ENCODE data around the gene PLCE1.
"Not testable (repeated sequence)": the region's sequence is repeated elsewhere in the genome, so short reads cannot be mapped to it uniquely, and the experiment has no call there.

Gene PLCE1

DNA sequence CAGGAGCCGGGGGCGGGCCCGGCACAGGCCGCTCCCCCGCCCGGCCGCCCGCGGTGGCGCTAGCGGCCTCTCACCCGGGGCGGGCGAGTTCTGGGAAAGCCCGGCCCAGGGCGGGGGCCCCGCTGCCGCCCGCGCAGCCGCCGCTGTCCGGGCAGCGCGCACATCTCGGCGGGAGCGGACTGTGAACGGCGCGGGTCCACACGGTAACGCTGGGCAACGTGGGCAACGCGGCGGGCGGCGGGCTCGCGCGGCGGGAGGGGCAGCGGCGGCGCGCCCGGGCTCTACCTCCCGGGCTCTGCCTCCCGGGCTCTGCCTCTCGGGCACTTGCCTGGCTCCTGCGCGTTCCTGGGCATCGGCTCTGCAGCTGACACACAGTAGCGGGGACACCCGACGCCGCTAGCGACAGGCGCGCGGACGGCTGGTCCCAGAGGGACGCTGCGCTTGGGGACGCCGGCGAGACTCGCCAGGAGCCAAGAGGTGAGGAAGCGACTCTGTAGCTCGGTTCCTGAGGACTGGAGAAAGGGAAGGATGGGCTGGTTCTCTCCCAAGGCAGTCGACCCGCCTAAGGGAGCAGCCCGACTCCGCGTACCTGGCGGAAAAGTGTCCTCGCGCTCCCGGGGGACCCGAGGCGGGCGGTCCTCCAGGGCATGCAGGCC is at the start of gene PLCE1:
Gene PLCE1, plus strand, starts transcription at position 150 of the 656 bp plus-strand sequence. CDS start 37,116 bp downstream, outside the sequence.
- DNase-seq (ENCODE audit: low spot score): peak; percentile 63

DNA sequence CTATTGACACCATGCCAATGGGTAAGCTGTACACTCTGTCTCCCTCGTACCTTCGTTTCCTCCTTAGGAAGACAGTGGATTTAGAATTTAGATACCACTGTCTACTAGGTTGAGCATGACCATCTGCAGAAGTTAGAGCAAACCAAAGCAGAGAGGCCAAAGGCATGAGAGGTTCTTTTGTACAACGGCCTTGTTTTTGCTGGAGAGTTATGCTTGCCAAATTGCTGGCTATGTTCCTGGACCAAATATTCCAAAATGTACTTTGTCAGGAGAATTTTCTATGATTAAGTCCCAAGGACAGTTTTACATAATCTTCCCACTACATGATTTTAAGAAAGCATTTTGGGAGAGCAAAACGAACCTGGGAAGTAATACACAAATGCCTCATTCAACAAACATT is 47.9 kb upstream of the PLCE1 start:
- no peak for DNase-seq (ENCODE audit: low spot score)

DNA sequence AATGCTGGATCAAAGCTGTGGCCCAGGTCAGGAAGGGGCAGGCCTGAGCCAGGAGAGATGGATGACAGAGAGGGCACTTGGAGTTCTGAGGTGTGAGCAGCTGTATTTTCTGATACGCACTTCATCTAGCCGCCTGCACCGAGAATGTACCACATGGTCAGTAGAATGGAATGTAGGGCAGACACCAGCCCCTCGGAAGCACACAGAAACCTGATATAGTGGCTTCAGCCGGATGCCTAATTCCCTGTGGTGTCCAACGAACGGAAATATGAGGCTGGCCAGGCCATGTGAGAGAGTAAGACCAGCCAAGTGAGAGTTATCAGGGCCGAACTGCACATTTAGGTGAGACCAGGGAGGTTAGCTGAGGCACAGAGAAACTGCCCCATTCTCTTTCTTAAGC is 46.7 kb upstream of the PLCE1 start:
- DNase-seq (ENCODE audit: low spot score): peak; percentile 73

DNA sequence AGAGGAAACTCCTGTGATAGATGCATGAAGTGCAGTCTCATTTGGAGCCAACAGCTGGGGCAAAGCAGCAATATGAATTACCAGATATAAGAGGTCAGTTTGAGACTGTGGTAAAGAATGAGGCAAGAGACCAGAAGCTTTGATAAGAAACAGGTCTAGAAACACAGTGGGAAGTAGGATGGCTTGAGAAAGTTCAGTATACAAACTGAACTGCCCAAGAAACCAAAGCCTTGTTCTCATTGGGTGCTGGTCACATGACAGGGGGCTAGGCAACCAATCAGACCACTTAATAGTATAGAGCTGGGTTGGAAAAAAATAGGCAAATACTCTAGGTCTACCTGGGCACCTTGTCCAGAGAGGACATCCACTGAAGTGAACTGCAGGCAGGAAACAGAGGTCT is 46.2 kb upstream of the PLCE1 start:
- DNase-seq (ENCODE audit: low spot score): no peak

DNA sequence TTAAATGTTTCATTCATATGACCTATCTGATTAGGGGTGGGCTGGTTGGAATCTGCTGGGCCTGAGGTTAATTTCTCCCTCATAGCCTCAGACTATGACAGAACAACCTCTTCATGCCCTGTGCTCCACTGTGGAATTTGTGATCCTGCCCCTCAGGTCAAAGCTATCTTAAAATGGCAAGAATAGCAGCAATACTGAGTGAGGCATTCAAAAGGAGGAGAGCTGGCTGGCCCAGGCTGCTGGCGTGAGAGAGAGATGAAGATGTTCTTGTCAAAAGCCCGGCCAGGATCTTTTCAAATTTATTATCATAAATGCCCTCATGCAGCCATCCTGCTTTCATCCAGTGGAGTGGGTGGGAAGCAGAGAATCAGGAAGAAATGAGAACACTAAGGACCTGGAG is 41.8 kb upstream of the PLCE1 start:
- DNase-seq (ENCODE audit: low spot score): no peak

DNA sequence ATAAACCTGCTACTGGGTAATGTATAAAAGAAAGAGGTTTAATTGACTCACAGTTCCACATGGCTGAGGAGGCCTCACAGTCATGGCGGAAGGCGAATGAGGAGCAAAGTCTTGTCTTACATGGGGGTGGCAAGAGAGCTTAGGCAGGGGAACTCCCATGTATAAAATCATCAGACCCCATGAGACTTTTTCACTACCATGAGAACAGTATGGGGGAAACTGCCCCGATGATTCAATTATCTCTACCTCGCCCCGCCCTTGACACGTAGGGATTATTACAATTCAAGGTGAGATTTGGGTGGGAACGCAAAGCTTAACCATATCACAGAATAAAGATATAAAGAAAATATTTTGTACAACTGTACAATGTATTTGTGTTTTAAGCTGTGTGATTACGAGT is 39.4 kb upstream of the PLCE1 start:
- DNase-seq (ENCODE audit: low spot score): peak; percentile 14

DNA sequence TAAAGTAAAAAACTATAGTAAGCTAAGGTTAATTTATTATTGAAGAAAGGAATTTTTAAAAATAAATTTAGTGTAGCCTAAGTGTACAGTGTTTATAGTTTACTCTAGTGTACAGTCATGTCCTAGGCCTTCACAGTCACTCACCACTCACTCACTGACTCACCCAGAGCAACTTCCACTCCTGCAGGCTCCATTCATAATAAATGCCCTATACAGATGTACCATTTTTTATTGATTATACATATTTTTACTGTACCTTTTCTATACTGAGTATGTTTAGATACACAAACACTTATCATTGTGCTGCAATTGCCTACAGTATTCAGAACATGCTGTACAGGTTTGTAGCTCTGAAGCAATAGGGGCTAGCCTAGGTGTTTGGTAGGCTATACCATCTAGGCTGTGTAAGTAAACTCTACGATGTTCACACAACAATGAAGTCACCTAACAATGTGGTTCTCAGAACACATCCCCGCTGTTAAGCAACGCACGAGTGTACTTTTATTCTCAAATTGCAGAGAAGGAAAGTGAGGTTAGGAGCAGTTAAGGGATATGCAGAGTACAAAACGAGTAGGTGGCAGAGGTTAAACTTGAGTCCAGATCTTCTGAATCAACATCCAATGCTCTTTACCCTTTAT is 38.9 kb upstream of the PLCE1 start:
- DNase-seq (ENCODE audit: low spot score): peak; percentile 64

DNA sequence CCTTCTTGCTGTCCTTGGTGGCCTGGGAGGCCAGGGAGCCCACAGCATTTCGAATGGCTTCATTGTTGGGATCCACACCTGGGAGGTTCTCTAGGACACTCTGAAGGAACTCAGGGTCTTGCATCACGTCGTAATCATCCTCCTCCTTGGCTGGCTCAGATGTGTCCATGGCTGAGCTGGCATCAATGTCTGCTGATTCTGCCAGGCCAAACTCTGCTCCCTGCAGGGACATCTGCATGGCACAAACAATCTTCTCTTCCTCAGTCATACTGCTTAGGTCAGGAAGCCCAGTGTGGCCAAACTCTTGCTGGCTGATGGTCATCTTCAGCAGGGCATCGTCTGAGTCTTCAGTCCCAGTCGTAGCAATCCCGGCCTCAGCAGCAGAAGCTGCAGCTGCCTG is 34.9 kb upstream of the PLCE1 start:
- DNase-seq (ENCODE audit: low spot score): no peak

DNA sequence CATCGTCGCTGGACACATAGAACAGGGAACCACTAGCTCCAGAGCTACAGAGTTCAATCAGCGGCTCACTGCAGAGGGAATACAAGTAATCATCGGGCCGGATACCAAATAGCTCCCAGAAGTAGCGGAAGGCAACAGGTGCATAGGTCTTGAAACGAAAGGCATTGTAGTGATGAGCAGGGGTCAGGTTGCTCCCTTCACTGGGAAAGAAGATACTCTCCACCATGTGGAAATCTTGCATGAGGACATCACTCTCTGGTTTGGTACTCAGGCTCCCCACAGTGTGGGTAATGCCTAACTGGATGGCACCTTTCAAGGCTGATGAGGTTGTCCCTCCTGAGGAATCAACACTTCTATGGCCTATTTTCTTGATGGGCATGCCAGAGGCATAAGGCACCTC is 32.7 kb upstream of the PLCE1 start:
- not testable (repeated sequence) for DNase-seq (ENCODE audit: low spot score)

DNA sequence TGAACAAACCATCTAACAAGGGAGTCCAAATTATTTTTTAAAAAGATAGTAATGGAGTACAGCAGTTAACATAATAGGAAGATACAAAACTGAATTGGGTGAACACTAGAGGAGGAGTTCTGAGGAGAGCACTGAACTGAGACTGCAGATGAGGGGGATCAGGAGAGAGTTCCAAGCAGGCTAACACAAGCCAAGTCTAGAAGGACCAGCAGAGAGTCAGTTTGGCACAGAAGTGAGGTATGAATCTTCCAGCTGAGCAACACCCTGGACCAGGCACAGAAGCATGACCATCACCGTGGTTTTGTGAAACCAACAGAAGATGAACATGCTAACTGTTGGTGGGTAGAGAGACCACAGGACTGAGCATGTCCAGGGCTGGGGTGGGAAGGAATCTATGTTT is 30.8 kb upstream of the PLCE1 start:
- DNase-seq (ENCODE audit: low spot score): no peak

DNA sequence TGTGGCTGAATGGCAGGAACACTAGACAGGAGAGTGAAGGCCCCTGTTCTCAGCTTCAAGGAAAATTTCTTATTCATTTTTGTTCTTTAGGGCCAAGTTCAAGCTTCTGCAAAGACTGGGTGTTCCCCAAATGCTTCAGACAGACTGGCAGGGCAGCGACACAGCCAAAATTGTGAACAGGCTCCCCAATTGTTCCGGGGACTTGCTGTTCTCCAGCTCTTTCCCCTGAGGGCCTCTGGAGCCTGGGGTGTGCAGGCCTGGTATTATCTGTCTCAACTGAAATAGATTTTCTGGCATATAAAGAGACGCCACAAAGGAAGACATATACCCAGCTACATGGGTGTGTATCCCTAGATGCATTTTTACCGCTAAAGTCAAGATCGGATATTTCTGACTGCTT is 30.3 kb upstream of the PLCE1 start:
- no peak for DNase-seq (ENCODE audit: low spot score)

DNA sequence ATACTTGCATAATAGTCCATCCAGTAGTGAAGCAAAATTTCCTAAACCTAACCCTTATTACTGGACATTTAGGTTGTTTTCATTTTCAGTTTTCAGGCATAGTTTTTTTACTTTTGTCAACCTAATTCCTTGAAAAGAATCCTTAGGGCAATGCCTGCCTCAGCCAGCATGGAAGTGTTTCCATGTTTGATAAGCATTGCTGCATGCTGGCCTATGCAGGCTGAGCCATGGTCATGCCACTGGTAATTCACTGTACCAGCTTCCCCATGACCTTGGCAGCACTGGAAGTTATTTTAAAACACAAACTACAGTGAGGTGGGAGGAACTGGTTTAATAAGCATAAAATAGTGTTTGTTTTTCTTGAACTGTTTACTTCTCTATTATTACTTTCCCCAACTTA is 27.8 kb upstream of the PLCE1 start:
- no peak for DNase-seq (ENCODE audit: low spot score)

DNA sequence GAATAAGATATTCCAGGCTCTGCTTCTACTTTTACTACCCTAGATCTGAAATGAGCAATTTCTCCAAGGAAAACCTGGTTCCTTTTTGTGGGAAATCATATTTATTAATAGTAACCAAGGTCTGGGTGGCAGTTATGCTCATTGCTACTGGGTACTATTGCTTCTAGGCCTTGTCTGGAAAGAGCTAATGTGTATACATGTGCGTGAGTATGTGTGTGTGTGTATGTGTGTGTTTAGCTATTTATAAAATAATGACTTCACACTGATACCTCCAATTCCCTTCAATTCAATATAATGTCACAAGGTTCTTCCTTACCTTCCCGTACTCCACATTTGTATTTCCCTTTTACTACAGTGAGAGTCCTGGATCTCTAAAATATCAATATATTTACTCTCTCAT is 26.0 kb upstream of the PLCE1 start:
- no peak for DNase-seq (ENCODE audit: low spot score)

DNA sequence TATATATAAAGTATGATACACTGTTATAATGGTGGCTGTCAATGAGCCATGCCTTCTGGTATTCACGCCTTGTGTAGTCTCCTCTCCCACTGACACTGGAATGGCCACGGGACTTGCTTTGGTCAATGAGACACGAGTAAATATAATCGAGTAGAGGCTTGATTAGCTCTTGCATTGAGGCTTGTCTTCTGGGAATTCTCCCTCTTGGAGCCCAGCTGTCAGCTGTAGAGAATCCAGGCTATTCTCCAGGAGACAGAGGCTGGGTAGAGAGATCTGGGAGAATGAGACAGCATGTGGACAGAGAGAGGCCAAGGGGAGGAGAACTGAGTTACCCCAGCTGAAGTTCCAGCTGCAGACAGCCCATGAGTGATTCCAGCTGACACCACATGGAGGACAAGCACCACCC is 25.2 kb upstream of the PLCE1 start:
- DNase-seq (ENCODE audit: low spot score): no peak

DNA sequence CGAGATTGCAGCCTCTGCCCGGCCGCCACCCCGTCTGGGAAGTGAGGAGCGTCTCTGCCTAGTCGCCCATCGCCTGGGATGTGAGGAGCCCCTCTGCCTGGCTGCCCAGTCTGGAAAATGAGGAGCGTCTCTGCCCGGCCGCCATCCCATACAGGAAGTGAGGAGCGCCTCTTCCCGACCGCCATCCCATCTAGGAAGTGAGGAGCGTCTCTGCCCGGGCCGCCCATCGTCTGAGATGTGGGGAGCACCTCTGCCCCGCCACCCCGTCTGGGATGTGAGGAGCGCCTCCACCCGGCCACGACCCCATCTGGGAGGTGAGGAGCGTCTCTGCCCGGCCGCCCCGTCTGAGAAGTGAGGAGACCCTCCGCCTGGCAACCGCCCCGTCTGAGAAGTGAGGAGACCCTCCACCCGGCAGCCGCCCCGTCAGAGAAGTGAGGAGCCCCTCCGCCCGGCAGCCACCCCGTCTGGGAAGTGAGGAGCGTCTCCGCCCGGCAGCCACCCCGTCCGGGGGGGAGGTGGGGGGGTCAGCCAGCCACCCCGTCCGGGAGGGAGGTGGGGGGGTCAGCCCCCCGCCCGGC is 23.2 kb upstream of the PLCE1 start:
- not testable (repeated sequence) for DNase-seq (ENCODE audit: low spot score)

DNA sequence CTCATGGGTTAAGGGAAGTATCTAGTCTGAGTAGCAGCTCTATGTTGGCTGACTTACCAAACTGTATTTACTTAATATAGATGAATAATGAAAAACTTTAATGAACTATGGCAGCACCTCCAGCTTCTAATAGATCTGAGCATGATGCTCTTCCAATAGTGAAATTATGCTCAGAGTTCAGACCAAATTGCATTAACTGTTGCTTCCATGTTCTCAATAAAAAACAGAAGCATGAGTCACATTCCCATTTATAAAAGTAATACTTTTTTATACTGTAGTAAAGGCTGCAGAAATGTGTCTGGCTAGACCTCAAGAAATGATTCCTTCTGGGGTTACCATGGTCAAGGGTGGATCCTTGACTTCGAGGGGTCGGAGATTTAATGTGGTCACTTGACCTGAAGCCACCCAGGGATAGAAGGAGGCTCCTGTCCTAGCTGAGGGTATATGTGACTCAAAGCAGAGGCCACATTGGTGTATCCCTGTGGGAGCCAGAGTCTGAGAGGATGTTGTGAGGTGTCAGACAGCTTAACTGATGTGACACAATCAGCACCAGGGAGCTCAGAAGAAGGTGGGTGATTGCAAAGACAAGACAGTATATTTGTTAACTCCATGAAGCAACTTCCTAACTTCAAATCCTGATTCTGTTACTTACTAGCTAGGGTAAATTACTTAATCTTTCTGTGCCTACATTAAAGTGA is 19.8 kb upstream of the PLCE1 start:
- no peak for DNase-seq (ENCODE audit: low spot score)

DNA sequence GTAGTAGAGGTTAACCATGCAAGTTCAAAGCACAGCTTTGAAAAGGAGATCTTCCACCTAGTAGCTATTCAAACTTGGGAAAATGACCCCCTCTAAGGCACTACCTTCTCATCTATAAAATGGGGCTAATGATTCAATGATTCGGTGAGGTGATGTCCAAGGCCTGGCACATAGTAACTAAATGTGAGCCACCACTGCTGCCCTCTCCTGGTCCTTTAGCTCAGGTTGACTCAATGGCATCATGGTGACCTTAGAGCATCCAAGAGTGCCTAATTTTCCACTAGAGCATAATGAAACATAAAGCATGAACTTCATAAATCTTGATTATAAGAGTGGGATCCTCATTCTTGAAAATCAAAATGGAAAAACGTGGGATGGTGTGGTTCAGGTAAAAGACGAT is 16.3 kb upstream of the PLCE1 start:
- no peak for DNase-seq (ENCODE audit: low spot score)

DNA sequence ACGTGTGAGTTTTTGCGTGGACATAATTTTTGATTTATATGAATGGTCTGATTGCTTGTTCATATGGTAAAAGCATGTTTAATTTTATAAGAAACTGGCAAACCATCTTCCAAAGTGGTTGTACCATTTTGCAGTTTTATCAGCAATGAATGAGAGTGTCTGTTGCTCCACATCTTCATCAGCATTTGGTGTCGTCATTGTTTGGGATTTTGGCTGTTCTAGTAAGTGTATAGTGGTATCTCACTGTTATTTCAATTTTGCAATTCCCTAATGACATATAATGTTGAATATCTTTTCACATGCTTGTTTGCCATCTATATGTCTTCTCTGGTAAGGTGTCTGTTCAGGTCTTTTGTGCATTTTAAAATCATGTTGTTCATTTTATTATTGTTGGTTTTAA is 13.2 kb upstream of the PLCE1 start:
- no peak for DNase-seq (ENCODE audit: low spot score)

DNA sequence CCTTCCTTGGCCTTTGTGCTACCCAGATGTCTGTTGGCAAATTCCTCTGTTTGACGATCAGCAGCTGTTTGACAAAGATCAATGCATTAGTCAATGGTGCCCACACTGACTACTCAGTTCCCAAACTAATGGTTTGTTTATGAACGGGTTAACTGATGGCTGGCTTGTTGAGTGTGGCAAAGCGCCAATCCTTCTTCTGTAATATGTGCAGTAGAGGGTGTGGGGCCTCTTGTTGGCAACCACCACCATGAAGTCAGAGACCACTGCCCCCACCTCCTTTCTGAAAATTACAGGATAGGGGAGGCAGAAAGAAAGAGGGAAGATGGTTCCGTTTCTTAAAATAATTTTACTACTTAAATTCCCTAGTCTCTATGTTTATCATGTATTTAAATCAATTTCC is 2.6 kb upstream of the PLCE1 start:
- DNase-seq (ENCODE audit: low spot score): no peak

DNA sequence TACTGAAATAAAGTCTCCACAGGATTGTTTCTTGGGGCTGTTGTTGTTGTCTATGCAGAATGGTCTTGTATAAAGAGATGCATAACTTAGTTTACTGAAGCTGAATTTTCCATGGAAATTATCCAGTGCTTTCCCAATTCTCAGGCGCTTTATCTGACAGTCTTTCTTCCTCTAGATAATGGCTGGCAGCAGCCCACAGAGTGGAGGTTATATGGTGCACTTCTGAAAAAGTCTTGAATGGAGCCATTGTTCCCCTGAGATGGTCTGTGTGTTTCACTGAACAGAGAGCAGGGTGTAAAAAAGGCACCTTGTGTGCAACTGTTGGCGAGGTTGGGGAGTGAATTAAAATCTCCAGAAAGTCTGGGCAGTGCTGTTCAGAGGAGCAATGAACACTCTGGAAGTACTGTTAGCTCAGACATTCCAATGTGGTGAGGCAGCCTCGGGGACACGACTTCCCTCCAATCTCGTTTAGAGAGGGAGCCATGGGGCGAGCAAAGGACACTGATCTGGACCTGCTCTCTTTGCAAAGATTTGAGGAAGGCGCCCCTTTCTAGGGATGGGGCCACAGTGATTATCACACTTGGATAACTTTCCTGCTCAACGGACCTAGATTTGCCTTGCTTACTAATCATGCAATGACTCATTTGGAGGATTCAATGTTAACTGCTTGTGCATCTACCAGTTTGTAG is 2.0 kb upstream of the PLCE1 start:
- DNase-seq (ENCODE audit: low spot score): peak; percentile 93

DNA sequence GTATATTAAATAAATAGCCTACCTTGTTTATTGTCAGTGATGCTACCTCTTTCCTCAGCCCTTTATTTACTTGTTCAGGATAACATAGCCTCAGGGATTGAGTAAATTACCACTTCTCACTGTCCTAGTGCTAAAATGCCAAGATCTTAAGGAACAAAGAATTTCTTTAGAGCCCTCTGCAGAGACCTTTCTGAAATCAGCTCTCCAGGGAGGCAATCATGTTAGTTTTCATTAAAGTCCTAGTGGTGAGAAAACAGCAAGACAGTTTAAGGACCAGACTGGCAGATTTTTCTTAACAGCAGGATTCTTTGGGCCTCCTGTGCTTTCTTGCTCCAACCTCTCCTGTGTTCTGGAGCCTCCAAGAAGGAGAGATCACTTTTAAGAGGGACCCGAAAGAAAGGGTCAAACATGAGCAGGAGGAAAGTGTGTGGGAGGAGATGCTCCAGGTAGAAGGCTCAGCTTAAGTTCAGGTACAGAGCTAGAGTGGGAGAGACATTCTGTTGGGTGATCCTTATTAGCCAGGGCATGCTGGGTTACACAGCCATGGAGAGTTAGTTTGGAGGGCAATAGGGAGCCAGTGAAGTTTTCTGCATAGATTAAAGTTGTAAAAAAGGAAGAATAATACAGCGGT is 1.2 kb upstream of the PLCE1 start:
- DNase-seq (ENCODE audit: low spot score): peak; percentile 32

DNA sequence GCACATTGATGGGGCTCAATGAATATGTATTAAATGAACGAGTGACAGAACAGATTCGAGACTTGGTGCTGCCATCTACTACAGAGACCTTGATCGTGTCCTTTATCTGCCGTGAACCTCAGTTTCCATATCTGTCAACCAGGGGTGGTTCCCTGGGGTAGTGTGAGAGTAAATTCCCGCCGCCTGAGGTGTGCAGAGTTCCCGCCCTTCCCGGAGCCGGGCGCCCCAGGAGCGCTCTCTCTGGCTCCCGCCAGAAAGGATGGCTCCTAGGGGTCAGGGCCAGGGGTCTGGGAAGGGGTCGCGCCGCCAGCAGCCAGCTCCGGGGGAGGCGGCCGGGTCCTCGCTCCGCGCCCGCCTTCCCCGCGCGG is 333 bp upstream of the PLCE1 start:
- no peak for DNase-seq (ENCODE audit: low spot score)

All from kidney tubule cell (primary cell).